WTC11 (cell line): ENCODE results near the gene GFOD2. TPM values are rescaled to one million over a fixed set of nuclear protein-coding genes. Genes with fewer than 3 reads are reported as not detected.

Experiments used
- ATAC-seq: fragments of 200-7000 bp; cut with Tn5 transposase; 2 replicates; pipeline ENCODE4 v1.10.0; 2021; ENCODE audit warnings: mild to moderate bottlenecking, moderate library complexity
- CTCF ChIA-PET: fragments of 300-600 bp; sonication (Branson Sonifier 250); formaldehyde crosslinking; loops from one replicate; lab custom pipeline; 2021; ENCODE audit warnings: antibody characterized with exemption; lab: Charles Lee
- POLR2A ChIA-PET: fragments of 350-600 bp; sonication (Branson Sonifier 250); formaldehyde crosslinking; loops from one replicate; lab custom pipeline; 2021; ENCODE audit warnings: antibody characterized with exemption; lab: Charles Lee
- DNase-seq: peaks from one replicate; pipeline ENCODE4 v3.0.0; 2021; ENCODE audit warnings: low spot score
- H3K27ac Mint-ChIP-seq: 2 replicates; pipeline ENCODE4 v1.8.0; 2021; ENCODE audit warnings: mixed read lengths
- H3K27me3 Mint-ChIP-seq: 2 replicates; pipeline ENCODE4 v1.8.0; 2021; ENCODE audit warnings: low read depth, mild to moderate bottlenecking, moderate library complexity, mixed read lengths
- H3K36me3 Mint-ChIP-seq: 2 replicates; pipeline ENCODE4 v1.8.0; 2021; ENCODE audit warnings: mixed read lengths
- H3K4me1 Mint-ChIP-seq: 2 replicates; pipeline ENCODE4 v1.8.0; 2022; ENCODE audit warnings: mixed read lengths
- H3K4me3 Mint-ChIP-seq: 2 replicates; pipeline ENCODE4 v1.8.0; 2021; ENCODE audit warnings: mild to moderate bottlenecking, moderate library complexity, mixed read lengths
- H3K9me3 Mint-ChIP-seq: 2 replicates; pipeline ENCODE4 v1.8.0; 2021; ENCODE audit warnings: mixed read lengths
- CTCF ChIP-seq: fragments of 200-600 bp; IDR thresholded peaks from 2 replicates; pipeline ENCODE4 v1.8.0; 2022; ENCODE audit warnings: antibody characterized with exemption
- ESRRA ChIP-seq: sonication (generic); formaldehyde crosslinking; IDR thresholded peaks from 2 replicates; pipeline ENCODE4 v1.8.1; 2022; ENCODE audit warnings: mild to moderate bottlenecking, missing genetic modification reagents, borderline replicate concordance
- FOXP1 ChIP-seq: sonication (generic); formaldehyde crosslinking; IDR thresholded peaks from 2 replicates; pipeline ENCODE4 v1.8.0; 2022; ENCODE audit warnings: missing genetic modification reagents, mild to moderate bottlenecking, moderate library complexity, borderline replicate concordance
- MYBL2 ChIP-seq: sonication (generic); formaldehyde crosslinking; IDR thresholded peaks from 2 replicates; pipeline ENCODE4 v1.8.1; 2023; ENCODE audit warnings: mild to moderate bottlenecking, moderate library complexity, missing genetic modification reagents
- PREB ChIP-seq: sonication (generic); formaldehyde crosslinking; IDR thresholded peaks from 2 replicates; pipeline ENCODE4 v1.8.1; 2022; ENCODE audit warnings: mild to moderate bottlenecking, missing genetic modification reagents, moderate library complexity, borderline replicate concordance
- RELA ChIP-seq: sonication (generic); formaldehyde crosslinking; IDR thresholded peaks from 2 replicates; pipeline ENCODE4 v1.8.1; 2022; ENCODE audit warnings: missing genetic modification reagents, mild to moderate bottlenecking, borderline replicate concordance
- TCF7 ChIP-seq: sonication (generic); formaldehyde crosslinking; IDR thresholded peaks from 2 replicates; pipeline ENCODE4 v1.8.0; 2022; ENCODE audit warnings: mild to moderate bottlenecking, low read depth, missing genetic modification reagents, moderate library complexity
- USF1 ChIP-seq: sonication (generic); formaldehyde crosslinking; IDR thresholded peaks from 2 replicates; pipeline ENCODE4 v1.8.0; 2022; ENCODE audit warnings: mild to moderate bottlenecking, missing genetic modification reagents
- ZNF532 ChIP-seq: fragments of 250-450 bp; sonication (Bioruptor Pico); IDR thresholded peaks from 2 replicates; pipeline ENCODE4 v1.9.0; 2021; ENCODE audit warnings: mild to moderate bottlenecking, borderline replicate concordance
- ZSCAN18 ChIP-seq: fragments of 250-450 bp; sonication (Bioruptor Pico); IDR thresholded peaks from 2 replicates; pipeline ENCODE4 v2.1.2; 2022; ENCODE audit warnings: mild to moderate bottlenecking, moderate library complexity
- total RNA-seq: library from RNA; stranded (reverse); gene quantifications from 3 replicates; pipeline ENCODE4 v1.2.3, GENCODE V29; 2021

GFOD2 gene
- total RNA-seq, 1 experiment from 2014 or later, result 29.5 TPM

GRCh38 chr16:67673712-67674580 is 45.2 kb downstream of the GFOD2 start (continued):
- TF ChIP-seq TCF7 (CRISPR knock-in tag) (no peak), RELA (CRISPR knock-in tag) (no peak), USF1 (CRISPR knock-in tag) (no peak), ZSCAN18 (no peak), ESRRA (CRISPR knock-in tag) (no peak), ZNF532 (CRISPR knock-in tag) (no peak), FOXP1 (CRISPR knock-in tag) (no peak)

GRCh38 chr16:67672739-67673662 is 46.1 kb downstream of the GFOD2 start:
- peak; percentile 79 for DNase-seq
- no peak overlapping the region for H3K4me3 Mint-ChIP-seq
- H3K27ac Mint-ChIP-seq, result peak overlapping the region; percentile 30; the same call in 1 of the 2 replicates
- POLR2A ChIA-PET, result interaction anchor here (0.6 to 0.7 kb wide), 2 partner anchors 98 to 211 kb away, joined by 3 read pairs; no protein-coding TSS in a partner anchor
- no peaks in the 10 kb centered on the region for H3K36me3 Mint-ChIP-seq
- TF ChIP-seq CTCF (peak; percentile 62), MYBL2 (no peak)
- no peaks in the 10 kb centered on the region; the same call in 1 of the 2 replicates for H3K4me1 Mint-ChIP-seq
- no peaks in the 10 kb centered on the region for H3K9me3 Mint-ChIP-seq
- H3K27me3 Mint-ChIP-seq, result no peaks in the 10 kb centered on the region
- CTCF ChIA-PET, result interaction anchor here (0.5 to 4.0 kb wide), 51 partner anchors 9 to 367 kb away, joined by 3 to 42 read pairs (median 4); partner anchors contain the start of genes ACD, ATP6V0D1, CARMIL2 and CTCF
- ATAC-seq, result peak; percentile 62

- Mint-ChIP-seq H3K36me3 (no peaks in the 10 kb centered on the region), H3K4me1 (peaks cover under 1% of the 10 kb centered on the region), H3K4me3 (no peak overlapping the region), H3K9me3 (no peaks in the 10 kb centered on the region), H3K27me3 (no peaks in the 10 kb centered on the region; the same call in 1 of the 2 replicates), H3K27ac (peak overlapping the region; percentile 30; the same call in 1 of the 2 replicates)
- POLR2A ChIA-PET, result interaction anchor here (0.6 to 0.7 kb wide), 2 partner anchors 98 to 211 kb away, joined by 3 read pairs; no protein-coding TSS in a partner anchor
- DNase-seq (no peak), ATAC-seq (no peak)
- TF ChIP-seq PREB (CRISPR knock-in tag), result no peak
- CTCF ChIA-PET, result interaction anchor here (0.6 to 4.0 kb wide), 46 partner anchors 9 to 368 kb away, joined by 3 to 42 read pairs (median 4); partner anchors contain the start of genes ACD, ATP6V0D1, CARMIL2 and GFOD2
Measured at GRCh38 chr16:67672306-67672705, 46.8 kb downstream of the GFOD2 start.
